OCI-LY3 (cell line): ENCODE measurements around the gene NGFR.

Experiments used
- H2AFZ ChIP-seq: fragments of 200-600, 300-600 bp; shearing (Covaris generic); 2 replicates; pipeline ENCODE4 v1.6.0; 2014; ENCODE audit warnings: antibody characterized with exemption, low read depth, low read length
- H3K27ac ChIP-seq: fragments of 200-600, 300-600 bp; sonication (generic); 2 replicates; pipeline ENCODE4 v1.5.1; 2014; ENCODE audit warnings: mild to moderate bottlenecking, low read length, moderate library complexity, mixed read lengths
- H3K27me3 ChIP-seq: fragments of 200-600, 300-600 bp; sonication (generic); 2 replicates; pipeline ENCODE4 v1.6.1; 2014; ENCODE audit warnings: low read depth, low read length, mixed read lengths
- H3K36me3 ChIP-seq: fragments of 200-600, 300-600 bp; sonication (generic); replicated peaks from 2 replicates; pipeline ENCODE3; 2014; ENCODE audit warnings: low read depth, low read length, mixed read lengths
- H3K4me1 ChIP-seq: fragments of 300-600, 200-600 bp; sonication (generic); 2 replicates; pipeline ENCODE4 v1.6.1; 2014; ENCODE audit warnings: low read length, mixed read lengths
- H3K4me2 ChIP-seq: fragments of 200-600, 300-600 bp; sonication (generic); 2 replicates; pipeline ENCODE4 v1.6.1; 2014; ENCODE audit warnings: low read length, mixed read lengths
- H3K4me3 ChIP-seq: fragments of 300-600, 200-600 bp; sonication (generic); 2 replicates; pipeline ENCODE4 v1.5.1; 2014; ENCODE audit warnings: antibody characterized with exemption, mild to moderate bottlenecking, low read length, moderate library complexity
- H3K79me2 ChIP-seq: fragments of 300-600, 200-600 bp; shearing (Covaris generic); 2 replicates; pipeline ENCODE4 v1.6.1; 2014; ENCODE audit warnings: mild to moderate bottlenecking, low read length, mixed read lengths
- H3K9ac ChIP-seq: fragments of 300-600, 200-600 bp; shearing (Covaris generic); 2 replicates; pipeline ENCODE4 v1.6.0; 2014; ENCODE audit warnings: mild to moderate bottlenecking, low read length, moderate library complexity
- H3K9me3 ChIP-seq: fragments of 200-600, 300-600 bp; shearing (Covaris generic); 2 replicates; pipeline ENCODE4 v1.6.1; 2014; ENCODE audit warnings: low read length, mixed read lengths; ENCODE audit not compliant: insufficient read depth
- H4K20me1 ChIP-seq: fragments of 200-600, 300-600 bp; sonication (generic); 2 replicates; pipeline ENCODE4 v1.6.1; 2016; ENCODE audit warnings: low read length, mixed read lengths; ENCODE audit not compliant: insufficient read depth
- EZH2phosphoT487 ChIP-seq: fragments of 200-600 bp; shearing (Covaris generic); IDR thresholded peaks from 2 replicates; pipeline ENCODE4 v1.6.1; 2018; ENCODE audit warnings: antibody characterized with exemption, mixed run types, low read depth
- TF ChIP-seq, protein P1 (sequence below): fragments of 200-600, 300-600 bp; sonication (generic); IDR thresholded peaks from 2 replicates; pipeline ENCODE4 v1.5.1; 2014; ENCODE audit warnings: antibody characterized with exemption, low read length, low read depth

The NGFR gene

GRCh38 chr17:49494399-49494985, 601 bp upstream of the NGFR start:
- H3K79me2 ChIP-seq: no peaks in the 10 kb centered on the region
- no peaks in the 10 kb centered on the region for H3K36me3 ChIP-seq
- peak overlapping the region; percentile 66; the same call in 1 of the 2 replicates for H2AFZ ChIP-seq
- H3K9me3 ChIP-seq: no peaks in the 10 kb centered on the region
- no peak overlapping the region for H3K27ac ChIP-seq
- peak overlapping the region; percentile 86 for H3K4me3 ChIP-seq
- peaks cover 5% of the 10 kb centered on the region; the same call in 1 of the 2 replicates for H3K4me1 ChIP-seq
- TF ChIP-seq, protein P1, sequence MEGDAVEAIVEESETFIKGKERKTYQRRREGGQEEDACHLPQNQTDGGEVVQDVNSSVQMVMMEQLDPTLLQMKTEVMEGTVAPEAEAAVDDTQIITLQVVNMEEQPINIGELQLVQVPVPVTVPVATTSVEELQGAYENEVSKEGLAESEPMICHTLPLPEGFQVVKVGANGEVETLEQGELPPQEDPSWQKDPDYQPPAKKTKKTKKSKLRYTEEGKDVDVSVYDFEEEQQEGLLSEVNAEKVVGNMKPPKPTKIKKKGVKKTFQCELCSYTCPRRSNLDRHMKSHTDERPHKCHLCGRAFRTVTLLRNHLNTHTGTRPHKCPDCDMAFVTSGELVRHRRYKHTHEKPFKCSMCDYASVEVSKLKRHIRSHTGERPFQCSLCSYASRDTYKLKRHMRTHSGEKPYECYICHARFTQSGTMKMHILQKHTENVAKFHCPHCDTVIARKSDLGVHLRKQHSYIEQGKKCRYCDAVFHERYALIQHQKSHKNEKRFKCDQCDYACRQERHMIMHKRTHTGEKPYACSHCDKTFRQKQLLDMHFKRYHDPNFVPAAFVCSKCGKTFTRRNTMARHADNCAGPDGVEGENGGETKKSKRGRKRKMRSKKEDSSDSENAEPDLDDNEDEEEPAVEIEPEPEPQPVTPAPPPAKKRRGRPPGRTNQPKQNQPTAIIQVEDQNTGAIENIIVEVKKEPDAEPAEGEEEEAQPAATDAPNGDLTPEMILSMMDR: no peak
- TF ChIP-seq EZH2phosphoT487: no peak
- peak overlapping the region; percentile 75 for H3K4me2 ChIP-seq
- H3K27me3 ChIP-seq: peaks cover 8% of the 10 kb centered on the region; the same call in 1 of the 2 replicates
- H4K20me1 ChIP-seq: no peaks in the 10 kb centered on the region
- peak overlapping the region; percentile 67 for H3K9ac ChIP-seq

GRCh38 chr17:49495842-49496182, 719 bp downstream of the NGFR start:
- peak overlapping the region; percentile 52; the same call in 1 of the 2 replicates for H2AFZ ChIP-seq
- no peak overlapping the region for H3K27ac ChIP-seq
- peak overlapping the region; percentile 86 for H3K4me3 ChIP-seq
- H4K20me1 ChIP-seq: no peaks in the 10 kb centered on the region
- peak overlapping the region; percentile 61 for H3K9ac ChIP-seq
- TF ChIP-seq, protein P1: no peak
- TF ChIP-seq EZH2phosphoT487: no peak
- peak overlapping the region; percentile 84 for H3K4me2 ChIP-seq
- peaks cover 10% of the 10 kb centered on the region for H3K27me3 ChIP-seq
- no peaks in the 10 kb centered on the region for H3K36me3 ChIP-seq
- H3K79me2 ChIP-seq: no peaks in the 10 kb centered on the region
- no peaks in the 10 kb centered on the region for H3K9me3 ChIP-seq
- peaks cover 5% of the 10 kb centered on the region; the same call in 1 of the 2 replicates for H3K4me1 ChIP-seq

GRCh38 chr17:49496183-49496866, 1.2 kb downstream of the NGFR start:
- Histone ChIP-seq H3K4me3 (no peak overlapping the region; the same call in 1 of the 2 replicates), H3K27me3 (peaks cover 12% of the 10 kb centered on the region), H2AFZ (no peak overlapping the region), H4K20me1 (no peaks in the 10 kb centered on the region), H3K4me1 (peaks cover 5% of the 10 kb centered on the region; the same call in 1 of the 2 replicates), H3K9me3 (no peaks in the 10 kb centered on the region), H3K36me3 (no peaks in the 10 kb centered on the region), H3K9ac (no peak overlapping the region), H3K4me2 (peak overlapping the region; percentile 84), H3K79me2 (no peaks in the 10 kb centered on the region), H3K27ac (no peak overlapping the region)
- TF ChIP-seq EZH2phosphoT487: no peak
- TF ChIP-seq, protein P1: no peak

GRCh38 chr17:49496867-49497147, 1.7 kb downstream of the NGFR start:
- no peaks in the 10 kb centered on the region for H4K20me1 ChIP-seq
- TF ChIP-seq, protein P1: no peak
- H3K9me3 ChIP-seq: no peaks in the 10 kb centered on the region
- peaks cover 12% of the 10 kb centered on the region for H3K27me3 ChIP-seq
- H3K4me2 ChIP-seq: no peak overlapping the region
- peaks cover 5% of the 10 kb centered on the region; the same call in 1 of the 2 replicates for H3K4me1 ChIP-seq
- H3K27ac ChIP-seq: no peak overlapping the region
- H3K36me3 ChIP-seq: no peaks in the 10 kb centered on the region
- no peak overlapping the region for H3K9ac ChIP-seq
- H2AFZ ChIP-seq: no peak overlapping the region
- no peak overlapping the region for H3K4me3 ChIP-seq
- no peaks in the 10 kb centered on the region for H3K79me2 ChIP-seq
